ENCODE data around the gene KCNJ8. TPM values are rescaled to one million over a fixed set of nuclear protein-coding genes. Genes with fewer than 3 reads are reported as not detected.
"Not testable (repeated sequence)": the region's sequence is repeated elsewhere in the genome, so short reads cannot be mapped to it uniquely, and the experiment has no call there.

Gene KCNJ8
- 10 to 100 TPM; 21.1 to 22.3 (median 22.2) TPM for polyA plus RNA-seq (ENCODE audit: insufficient read length in 3 of 3)

- DNase-seq (ENCODE audit: low read depth in 3 of 3, low spot score in 2 of 3): peak in 1 of 3 donors; percentile 61
Measured at GRCh38 chr12:21774358-21775132, at the start of gene KCNJ8. Gene KCNJ8 (minus strand): TSS chr12:21774706. CDS start chr12:21773616, 1,090 bp downstream.

- no peak for DNase-seq (ENCODE audit: low read depth in 3 of 3, low spot score in 2 of 3)
Measured at GRCh38 chr12:21823581-21823980, 49.1 kb upstream of the KCNJ8 start.

GRCh38 chr12:21819678-21820077 lies 45.2 kb upstream of the KCNJ8 start:
- DNase-seq (ENCODE audit: low read depth in 3 of 3, low spot score in 2 of 3): no peak

DNA sequence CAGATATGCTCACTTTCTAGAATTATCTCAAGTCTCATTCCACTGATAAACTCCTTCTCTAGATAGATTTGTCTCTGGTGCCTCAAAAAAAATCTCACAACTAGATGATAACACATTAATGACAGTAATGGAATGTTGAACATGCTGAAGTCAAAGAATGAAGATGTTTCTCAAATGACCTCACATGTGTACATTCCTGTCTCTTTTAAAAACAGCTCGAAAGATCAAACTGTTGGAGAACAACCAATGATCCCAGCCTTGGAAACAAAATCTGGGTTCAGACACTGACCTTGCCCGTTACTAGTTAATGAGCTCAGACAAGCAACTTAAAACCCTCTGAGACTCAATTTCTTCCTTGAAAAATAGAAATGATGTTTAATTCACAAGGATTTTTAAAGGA lies 44.7 kb upstream of the KCNJ8 start:
- peak in 1 of 3 donors; percentile 13 for DNase-seq (ENCODE audit: low read depth in 3 of 3, low spot score in 2 of 3)

DNA sequence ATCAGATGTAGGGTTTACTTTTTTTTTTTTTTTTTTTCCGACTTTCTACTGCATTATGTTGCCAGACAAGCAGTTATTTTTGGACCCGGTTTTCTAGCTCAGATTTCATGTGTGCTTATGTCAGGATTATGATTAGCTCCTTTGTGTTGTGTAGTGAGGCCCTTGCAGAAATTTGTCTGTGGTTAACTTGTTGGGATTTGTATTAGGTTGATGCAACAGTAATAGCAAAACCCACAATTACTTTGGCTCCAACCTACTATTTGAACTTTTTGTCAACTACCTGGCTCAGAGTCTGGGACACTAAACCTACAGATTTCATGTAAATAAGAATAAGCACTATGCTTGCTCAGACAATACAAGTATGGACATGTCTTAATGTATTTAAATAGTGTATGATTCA lies 44.1 kb upstream of the KCNJ8 start:
- no peak for DNase-seq (ENCODE audit: low read depth in 3 of 3, low spot score in 2 of 3)

DNA sequence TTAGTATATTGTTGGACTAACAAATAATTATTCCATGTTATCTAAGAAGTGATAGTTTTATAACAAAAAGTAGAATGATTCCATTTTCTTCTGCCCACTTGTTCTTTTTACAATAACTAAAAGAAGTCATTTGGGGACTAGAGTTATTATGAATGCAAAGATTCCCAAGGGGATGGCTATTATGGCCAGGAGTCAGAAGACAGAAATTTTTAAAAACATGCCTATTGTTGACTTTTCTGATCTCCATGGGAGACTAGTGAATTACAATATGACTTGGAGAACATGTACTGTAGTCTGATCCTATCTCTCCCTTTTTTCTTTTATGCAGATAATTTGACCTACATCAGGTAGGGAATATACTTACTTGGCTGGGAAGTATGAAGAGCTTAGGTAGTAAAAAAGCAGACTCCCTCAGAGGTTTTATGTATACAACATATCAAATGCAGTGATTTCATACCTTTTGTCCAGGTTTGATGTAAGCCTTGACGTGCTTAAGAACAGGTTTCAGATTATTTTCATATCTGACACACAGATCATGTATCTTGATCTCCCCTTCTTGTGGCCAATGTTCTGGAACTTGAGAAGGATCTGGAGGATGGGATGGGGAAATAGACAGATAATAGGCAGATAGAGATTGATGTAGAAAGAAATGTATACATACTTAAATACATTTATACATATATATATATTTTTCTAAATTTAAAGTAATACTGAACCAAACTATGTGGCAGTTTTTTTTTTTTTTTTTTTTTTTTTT lies 41.0 kb upstream of the KCNJ8 start:
- no peak for DNase-seq (ENCODE audit: low read depth in 3 of 3, low spot score in 2 of 3)

DNA sequence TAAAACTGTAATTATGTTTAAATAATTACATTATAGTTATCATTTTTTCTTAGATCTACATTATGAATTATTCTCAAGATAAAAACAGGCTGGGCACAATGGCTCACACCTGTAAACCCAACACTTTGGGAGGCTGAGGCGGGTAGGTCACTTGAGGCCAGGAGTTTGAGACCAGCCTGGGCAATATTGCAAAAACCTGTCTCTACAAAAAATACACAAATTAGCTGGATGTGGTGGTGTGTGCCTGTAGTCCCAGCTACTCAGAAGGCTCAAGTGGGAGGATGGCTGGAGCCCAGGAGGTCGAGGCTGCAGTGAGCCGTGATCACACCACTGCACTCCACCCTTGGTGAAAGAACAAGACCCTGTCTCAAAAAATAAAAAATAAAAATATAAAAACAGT lies 40.3 kb upstream of the KCNJ8 start:
- no peak for DNase-seq (ENCODE audit: low read depth in 3 of 3, low spot score in 2 of 3)

GRCh38 chr12:21814327-21814726 lies 39.8 kb upstream of the KCNJ8 start:
- DNase-seq (ENCODE audit: low read depth in 3 of 3, low spot score in 2 of 3): no peak

GRCh38 chr12:21813751-21814150 lies 39.2 kb upstream of the KCNJ8 start:
- no peak for DNase-seq (ENCODE audit: low read depth in 3 of 3, low spot score in 2 of 3)

- DNase-seq (ENCODE audit: low read depth in 3 of 3, low spot score in 2 of 3): no peak
Measured at GRCh38 chr12:21813125-21813524, 38.6 kb upstream of the KCNJ8 start.

DNA sequence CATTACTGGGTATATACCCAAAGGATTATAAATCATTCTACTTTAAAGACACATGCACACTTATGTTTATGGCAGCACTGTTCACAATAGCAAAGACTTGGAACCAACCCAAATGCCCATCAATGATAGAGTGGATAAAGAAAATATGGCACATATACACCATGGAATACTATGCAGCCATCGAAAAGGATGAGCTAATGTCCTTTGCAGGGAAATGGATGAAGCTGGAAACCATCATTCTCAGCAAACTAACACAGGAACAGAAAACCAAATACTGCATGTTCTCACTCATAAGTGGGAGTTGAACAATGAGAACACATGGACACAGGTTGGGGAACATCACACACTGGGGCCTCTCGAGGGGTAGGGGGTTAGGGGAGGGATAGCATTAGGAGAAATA lies 37.8 kb upstream of the KCNJ8 start:
- not testable (repeated sequence) for DNase-seq (ENCODE audit: low read depth in 3 of 3, low spot score in 2 of 3)

- no peak for DNase-seq (ENCODE audit: low read depth in 3 of 3, low spot score in 2 of 3)
Measured at GRCh38 chr12:21809100-21809499, 34.6 kb upstream of the KCNJ8 start.

GRCh38 chr12:21806255-21806654 lies 31.7 kb upstream of the KCNJ8 start:
- no peak for DNase-seq (ENCODE audit: low read depth in 3 of 3, low spot score in 2 of 3)

DNA sequence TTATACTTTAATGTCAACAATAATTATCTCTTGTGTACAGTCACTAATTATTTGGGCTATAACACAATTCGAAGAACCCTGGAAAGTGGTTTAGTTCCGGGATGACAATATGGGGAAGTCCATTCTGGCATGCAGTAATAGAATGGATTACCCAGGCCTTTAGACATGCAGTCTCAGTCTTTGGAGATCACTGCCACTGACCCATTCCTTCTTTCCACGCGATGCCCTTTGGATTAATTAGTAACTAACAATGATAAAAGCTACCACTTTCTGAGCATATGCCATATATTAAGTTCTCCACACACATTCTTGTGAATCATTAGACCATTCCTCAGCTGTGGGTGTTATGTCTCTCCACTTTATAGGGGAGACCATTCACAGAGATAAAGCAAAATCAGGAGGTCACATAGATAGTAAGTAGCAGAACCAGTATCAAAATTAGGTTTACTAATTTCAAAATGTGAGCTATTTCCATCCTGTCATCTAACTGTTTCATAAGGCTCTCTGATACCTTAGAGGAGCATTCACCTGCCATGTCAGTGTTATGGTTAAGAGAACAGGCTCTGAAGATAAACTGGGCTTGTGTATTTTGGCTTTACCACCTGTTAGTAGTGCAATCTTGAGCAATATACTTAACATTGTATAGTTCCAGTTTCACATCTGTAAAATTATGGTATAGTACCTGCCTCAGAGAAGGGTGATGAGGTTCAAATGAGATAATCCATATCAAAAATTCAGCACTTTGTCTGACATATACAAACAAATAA lies 27.2 kb upstream of the KCNJ8 start:
- no peak for DNase-seq (ENCODE audit: low read depth in 3 of 3, low spot score in 2 of 3)

DNA sequence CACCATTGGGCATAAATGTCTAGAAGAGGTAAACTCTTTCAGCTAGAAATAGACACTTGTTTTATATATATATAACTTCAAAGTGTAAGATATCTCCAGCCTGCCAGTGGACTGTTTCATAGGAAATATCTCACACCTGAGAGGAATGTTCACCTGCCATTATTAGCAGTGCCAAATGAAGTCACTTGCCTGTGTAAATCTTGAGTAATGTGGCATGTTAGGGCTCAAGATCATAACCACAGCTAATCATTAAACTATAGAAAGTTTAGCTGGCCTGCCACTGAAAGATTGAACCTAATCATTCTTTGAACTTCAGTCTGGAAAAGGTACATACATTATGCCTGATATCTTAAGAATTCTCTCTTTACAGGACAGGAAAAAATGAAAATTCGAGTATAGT lies 25.5 kb upstream of the KCNJ8 start:
- no peak for DNase-seq (ENCODE audit: low read depth in 3 of 3, low spot score in 2 of 3)

DNA sequence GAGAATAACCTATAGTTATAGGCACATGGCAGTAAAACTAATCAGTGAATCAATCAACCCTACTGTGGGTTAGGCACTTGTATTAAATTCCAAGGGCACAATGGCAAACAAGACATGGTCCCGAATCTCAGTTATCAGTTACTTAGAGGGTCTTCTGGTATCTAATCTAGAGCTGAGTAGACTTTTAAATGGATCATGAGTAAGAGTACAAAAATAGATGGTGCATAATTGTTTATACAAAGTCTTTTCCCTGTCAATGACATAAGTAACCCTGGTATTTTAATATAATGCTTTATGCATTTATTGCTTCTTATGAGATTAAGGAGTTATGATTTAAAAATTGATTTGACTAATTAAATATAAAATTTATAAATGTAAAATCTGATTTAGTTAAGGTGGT lies 23.0 kb upstream of the KCNJ8 start:
- no peak for DNase-seq (ENCODE audit: low read depth in 3 of 3, low spot score in 2 of 3)

- no peak for DNase-seq (ENCODE audit: low read depth in 3 of 3, low spot score in 2 of 3)
Measured at GRCh38 chr12:21795648-21796328, 21.3 kb upstream of the KCNJ8 start.

GRCh38 chr12:21794807-21795595 lies 20.5 kb upstream of the KCNJ8 start:
- DNase-seq (ENCODE audit: low read depth in 3 of 3, low spot score in 2 of 3): not testable (repeated sequence)

DNA sequence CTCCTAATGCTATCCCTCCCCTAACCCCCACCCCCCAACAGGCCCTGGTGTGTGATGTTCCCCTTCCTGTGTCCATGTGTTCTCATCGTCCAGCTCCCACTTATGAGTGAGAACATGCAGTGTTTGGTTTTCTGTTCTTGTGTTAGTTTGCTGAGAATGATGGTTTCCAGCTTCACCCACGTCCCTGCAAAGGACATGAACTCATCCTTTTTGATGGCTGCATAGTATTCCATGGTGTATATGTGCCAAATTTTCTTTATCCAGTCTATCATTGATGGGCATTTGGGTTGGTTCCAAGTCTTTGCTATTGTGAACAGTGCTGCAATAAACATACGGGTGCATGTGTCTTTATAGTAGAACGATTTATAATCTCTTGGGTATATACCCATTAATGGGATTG lies 15.2 kb upstream of the KCNJ8 start:
- DNase-seq (ENCODE audit: low read depth in 3 of 3, low spot score in 2 of 3): not testable (repeated sequence)

Measured in right renal cortex interstitium (tissue), 3 donors.